GM12878 (cell line): ENCODE data around the gene SPTBN1. TPM values are rescaled to one million over a fixed set of nuclear protein-coding genes. Genes with fewer than 3 reads are reported as not detected.

ENCODE experiments used
- ATAC-seq: fragments of 200-7000 bp; cut with Tn5 transposase; 3 replicates; pipeline ENCODE4 v1.9.1; 2020; ENCODE audit warnings: mild to moderate bottlenecking, moderate library complexity
- BruUV-seq: library from RNA; stranded (reverse); fragments of 400-500 nt; replicated peaks from 2 replicates; lab custom pipeline; 2021; lab: Mats Ljungman, UMichigan
- CTCF ChIA-PET: fragments of 300-600 bp; sonication (Branson Sonifier 250); formaldehyde crosslinking; extraction: SDS; loops from one replicate; lab custom pipeline; 2021; ENCODE audit warnings: inconsistent platforms; lab: Yijun Ruan, JAX
- POLR2A ChIA-PET: fragments of 350-600 bp; formaldehyde crosslinking; extraction: SDS; loops from one replicate; lab custom pipeline; 2021; ENCODE audit warnings: inconsistent platforms; lab: Charles Lee
- RAD21 ChIA-PET: fragments of 300-600 bp; sonication (Branson Sonifier 250); formaldehyde crosslinking; loops from one replicate; lab custom pipeline; 2023; ENCODE audit warnings: antibody characterized with exemption; ENCODE audit not compliant: unreplicated experiment; lab: Charles Lee
- SMC1A ChIA-PET: fragments of 300-600 bp; sonication (Branson Sonifier 250); formaldehyde crosslinking; loops from one replicate; lab custom pipeline; 2023; ENCODE audit not compliant: unreplicated experiment, uncharacterized antibody; lab: Charles Lee
- DNase-seq: peaks from one replicate; pipeline ENCODE4 v3.0.0-alpha.2; 2011; ENCODE audit warnings: low read depth, low spot score
- FAIRE-seq: peaks from 3 replicates; lab custom pipeline; 2011; peaks lifted over from hg19 to GRCh38; lab: Jason Lieb, UNC
- H2AFZ ChIP-seq: 2 replicates; pipeline ENCODE4 v1.6.0; 2011; ENCODE audit warnings: low read depth, low read length, control low read depth; ENCODE audit not compliant: control insufficient read depth
- H3K27ac ChIP-seq: 2 replicates; pipeline ENCODE4 v1.5.1; 2011; ENCODE audit warnings: control low read depth; ENCODE audit not compliant: control insufficient read depth, insufficient read depth
- H3K27me3 ChIP-seq, 2 experiments: replicated peaks in 1 of 2; 2 replicates each; pipeline versions ENCODE4 v1.6.0 to v1.6.1; 2011; ENCODE audit warnings: low read length in 1 of 2; ENCODE audit not compliant: control insufficient read depth in 2 of 2, insufficient read depth in 2 of 2
- H3K36me3 ChIP-seq, 2 experiments: 2 replicates each; pipeline ENCODE4 v1.5.1; 2011; ENCODE audit warnings: low read length in 1 of 2; ENCODE audit not compliant: control insufficient read depth in 2 of 2, insufficient read depth in 2 of 2
- H3K4me1 ChIP-seq: 2 replicates; pipeline ENCODE4 v1.6.1; 2011; ENCODE audit warnings: mild to moderate bottlenecking, low read length, moderate library complexity, mixed read lengths; ENCODE audit not compliant: control insufficient read depth, insufficient read depth
- H3K4me2 ChIP-seq: 2 replicates; pipeline ENCODE4 v1.6.0; 2011; ENCODE audit warnings: control low read depth; ENCODE audit not compliant: control insufficient read depth, insufficient read depth
- H3K4me3 ChIP-seq: fragments of 200-600 bp; sonication (generic); 2 replicates; pipeline ENCODE4 v1.5.1; 2016
- H3K79me2 ChIP-seq: 2 replicates; pipeline ENCODE4 v1.6.0; 2011; ENCODE audit warnings: low read length; ENCODE audit not compliant: control insufficient read depth, insufficient read depth
- H3K9ac ChIP-seq: 2 replicates; pipeline ENCODE4 v1.8.0; 2011; ENCODE audit warnings: low read length, control low read depth, mixed read lengths; ENCODE audit not compliant: control insufficient read depth, insufficient read depth
- H3K9me3 ChIP-seq: replicated peaks from 3 replicates; pipeline ENCODE4 v1.5.1; 2011; ENCODE audit warnings: mild to moderate bottlenecking, low read length; ENCODE audit not compliant: control insufficient read depth, insufficient read depth
- H4K20me1 ChIP-seq: 2 replicates; pipeline ENCODE4 v1.6.0; 2011; ENCODE audit not compliant: control insufficient read depth, insufficient read depth
- KAT2A ChIP-seq: conservative IDR thresholded peaks from 2 replicates; pipeline ENCODE4 v1.6.1; 2011; ENCODE audit warnings: low read depth, low read length; ENCODE audit not compliant: control insufficient read depth
- MAX ChIP-seq: IDR thresholded peaks from 2 replicates; pipeline ENCODE4 v1.6.1; 2012; ENCODE audit warnings: low read depth, low read length, improper control_type of control experiment
- MYB ChIP-seq: fragments of 150-350 bp; IDR thresholded peaks from 2 replicates; pipeline ENCODE4 v1.6.1; 2014; ENCODE audit warnings: mild to moderate bottlenecking, low read depth, low read length, borderline replicate concordance
- ZBTB4 ChIP-seq: fragments of 450-650 bp; formaldehyde crosslinking; IDR thresholded peaks from 2 replicates; pipeline ENCODE4 v1.4.0; 2022; ENCODE audit warnings: mild to moderate bottlenecking, moderate library complexity
- WGBS: methylation state at CpG from one replicate; pipeline ENCODE4 v1.1.6; 2016; ENCODE audit warnings: low lambda C conversion rate; ENCODE audit not compliant: insufficient replicate concordance, insufficient coverage; ENCODE audit errors: missing lambda C conversion rate; 5-methylcytosine and 5-hydroxymethylcytosine counted together
- in situ Hi-C: fragments of 300-500 bp; cut with MboI; formaldehyde crosslinking; loops from 9 replicates; pipeline ENCODE4 v1.14.3; 2018; ENCODE audit warnings: mixed read lengths
- intact Hi-C: fragments of 100-400 bp; cut with micrococcal nuclease; formaldehyde crosslinking; loops from one replicate; pipeline ENCODE4 v1.14.2; 2022; ENCODE audit not compliant: unreplicated experiment
- polyA plus RNA-seq, 11 experiments: library from polyadenylated mRNA; depleted of rRNA in 4 of 11; unstranded in 6 of 11; stranded (reverse) in 5 of 11; fragments of >200 nt; fragmentation: Nextera tagmentation in 4 of 11; fragmentation: Illumina TruSeq in 1 of 11; extraction: Ambion mirVana in 4 of 11; extraction: Trizol in 1 of 11; gene quantifications; 1 replicate in 1 of 11; 2 replicates in 10 of 11; pipeline versions ENCODE4 v1.2.1 to v1.2.3, GENCODE V29; 2011 to 2016; ENCODE audit warnings: inconsistent platforms in 2 of 11, missing spikeins in 2 of 11, low read depth in 1 of 11
- total RNA-seq, 4 experiments: library from RNA; depleted of rRNA in 3 of 4; stranded (reverse); fragments of >200 nt in 3 of 4; fragmentation: Illumina TruSeq in 1 of 4; extraction: Trizol in 1 of 4; gene quantifications; 2 replicates each; pipeline versions ENCODE4 v1.2.1 to v1.2.3, GENCODE V29; 2013 to 2021

The SPTBN1 gene
- total and polyA plus RNA-seq, 10 of the 15 experiments (the other 5 are each of a cell fraction or from before 2014, with no cell fraction given) = 20.6 to 154 (median 76.7) TPM

DNA sequence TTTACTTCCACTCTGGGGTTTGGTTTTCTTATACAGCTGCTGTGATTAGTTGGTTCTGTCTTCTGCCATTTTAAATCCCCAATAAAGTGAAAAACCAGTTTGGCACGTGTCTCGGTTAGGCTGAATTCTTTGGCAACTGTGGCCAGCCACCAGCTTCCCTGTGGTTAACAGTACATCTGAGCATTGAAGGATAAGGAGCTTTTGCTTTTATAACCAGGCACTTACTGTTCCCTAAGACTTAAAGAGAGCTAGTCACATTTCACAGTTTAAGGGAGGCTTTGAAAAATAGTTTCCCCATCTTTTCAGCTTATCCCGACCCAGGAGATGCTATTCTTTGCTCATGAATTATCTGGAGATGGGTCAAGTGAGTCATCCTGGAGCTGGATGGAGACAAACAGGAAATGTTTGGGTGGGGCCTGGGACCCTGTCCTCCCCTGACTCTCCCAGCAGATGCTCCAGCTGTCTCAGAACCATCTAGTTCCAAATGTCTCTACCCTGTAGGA lies 210.1 kb downstream of the SPTBN1 start:
- BruUV-seq = no TSS peak
- ChIA-PET RAD21 (interaction anchor here (0.8 to 4.4 kb wide), 19 partner anchors 8 to 510 kb away, joined by 3 to 135 read pairs (median 6); no protein-coding TSS in a partner anchor), SMC1A (interaction anchor here (0.7 to 9.3 kb wide), 19 partner anchors 9 to 512 kb away, joined by 3 to 187 read pairs (median 6); no protein-coding TSS in a partner anchor), CTCF (interaction anchor here (0.8 to 5.6 kb wide), 30 partner anchors 9 to 559 kb away, joined by 3 to 225 read pairs (median 7); no protein-coding TSS in a partner anchor), POLR2A (interaction anchor here (0.8 to 1.8 kb wide), 5 partner anchors 11 to 142 kb away, joined by 3 to 6 read pairs (median 4); no protein-coding TSS in a partner anchor)
- TF ChIP-seq MAX = no peak
- TF ChIP-seq MYB = no peak
- no peak for TF ChIP-seq ZBTB4
- TF ChIP-seq KAT2A = no peak
- FAIRE-seq (no peak), DNase-seq (no peak), ATAC-seq (no peak)
- Histone ChIP-seq H4K20me1 (no peaks in the 10 kb centered on the region), H3K4me3 (no peak overlapping the region), H3K27ac (no peak overlapping the region), H3K79me2 (no peaks in the 10 kb centered on the region), H3K4me2 (no peak overlapping the region), H3K27me3 (no peaks in the 10 kb centered on the region), H2AFZ (no peak overlapping the region), H3K9ac (no peak overlapping the region), H3K4me1 (no peaks in the 10 kb centered on the region), H3K9me3 (no peaks in the 10 kb centered on the region), H3K36me3 (peaks cover 37 to 60% of the 10 kb centered on the region in 2 experiments)
- in situ Hi-C loops = no loop called here
- intact Hi-C loops = no loop called here
- WGBS = 95% methylated on average over 3 of the region's 3 CpGs
